Measurements from ENCODE around the gene CHMP4A. TPM values are rescaled to one million over a fixed set of nuclear protein-coding genes. Genes with fewer than 3 reads are reported as not detected.
A peak's percentile ranks its signal among the peaks of the same experiment; 100 is the strongest.
"Not testable (repeated sequence)": the region's sequence is repeated elsewhere in the genome, so short reads cannot be mapped to it uniquely, and the experiment has no call there.

CHMP4A gene
- total RNA-seq, 2 experiments from 2014 or later, result 92.9 to 97.9 TPM

GRCh38 chr14:24232645-24233537 lies 19.6 kb upstream of the CHMP4A start, which contains the start of gene GMPR2:
GMPR2 (plus strand) TSS chr14:24232929; CDS start chr14:24233254, 325 bp downstream.
- H3K36me3 Mint-ChIP-seq (ENCODE audit: low read depth), result peaks cover 47% of the 10 kb centered on the region
- H3K9me3 Mint-ChIP-seq, result no peaks in the 10 kb centered on the region
- H3K27ac Mint-ChIP-seq, result peak within 1 kb of the TSS; percentile 83
- H3K27me3 Mint-ChIP-seq, result no peaks in the 10 kb centered on the region
- peak within 1 kb of the TSS; percentile 81 for H3K4me3 Mint-ChIP-seq
- H3K4me1 Mint-ChIP-seq, result peaks cover 62% of the 10 kb centered on the region
- DNase-seq, result peak; percentile 39
- POLR2A ChIA-PET, result interaction anchor here (0.6 to 9.7 kb wide), 16 partner anchors 9 to 197 kb away, joined by 3 to 136 read pairs (median 4); partner anchors contain the start of genes CHMP4A, DCAF11, DHRS1 and IRF9
- CTCF ChIA-PET, result interaction anchor here (0.7 to 3.8 kb wide), 6 partner anchors 9 to 672 kb away, joined by 4 to 23 read pairs (median 6); partner anchors contain the start of genes CIDEB and TINF2

GRCh38 chr14:24232121-24232644 lies 18.9 kb upstream of the CHMP4A start, which contains the start of gene NEDD8:
NEDD8 (minus strand) TSS chr14:24232367; CDS start chr14:24232267, 100 bp downstream.
- H3K36me3 Mint-ChIP-seq (ENCODE audit: low read depth), result peaks cover 44% of the 10 kb centered on the region
- POLR2A ChIA-PET, result interaction anchor here (0.9 to 9.7 kb wide), 11 partner anchors 10 to 198 kb away, joined by 3 to 136 read pairs (median 5); partner anchors contain the start of genes CHMP4A, DCAF11, IRF9 and KHNYN
- CTCF ChIA-PET, result interaction anchor here (1.7 to 3.8 kb wide), 3 partner anchors 10 to 199 kb away, joined by 4 to 23 read pairs (median 18); partner anchors contain the start of gene TINF2
- peaks cover 59% of the 10 kb centered on the region for H3K4me1 Mint-ChIP-seq
- no peaks in the 10 kb centered on the region for H3K27me3 Mint-ChIP-seq
- H3K4me3 Mint-ChIP-seq, result peak within 1 kb of the TSS; percentile 81
- H3K9me3 Mint-ChIP-seq, result no peaks in the 10 kb centered on the region
- DNase-seq, result peak; percentile 92
- peak within 1 kb of the TSS; percentile 83 for H3K27ac Mint-ChIP-seq

GRCh38 chr14:24231263-24232120 lies 18.2 kb upstream of the CHMP4A start:
- DNase-seq, result peak; percentile 48
- POLR2A ChIA-PET, result interaction anchor here (0.6 to 9.7 kb wide), 6 partner anchors 11 to 117 kb away, joined by 3 to 136 read pairs (median 4); partner anchors contain the start of genes CHMP4A, DCAF11, IPO4 and MDP1
- Mint-ChIP-seq H3K36me3 (ENCODE audit: low read depth) (peaks cover 39% of the 10 kb centered on the region), H3K4me1 (peaks cover 61% of the 10 kb centered on the region), H3K27me3 (no peaks in the 10 kb centered on the region), H3K9me3 (no peaks in the 10 kb centered on the region), H3K27ac (peak overlapping the region; percentile 83), H3K4me3 (peak overlapping the region; percentile 81)
- CTCF ChIA-PET, result interaction anchor here (0.7 to 1.6 kb wide), 5 partner anchors 12 to 76 kb away, joined by 3 to 6 read pairs (median 4); partner anchors contain the start of genes CHMP4A, CIDEB and MDP1

- peaks cover 22% of the 10 kb centered on the region for H3K36me3 Mint-ChIP-seq (ENCODE audit: low read depth)
- no peak overlapping the region for H3K4me3 Mint-ChIP-seq
- DNase-seq, result no peak
- peaks cover 44% of the 10 kb centered on the region for H3K4me1 Mint-ChIP-seq
- no peak overlapping the region for H3K27ac Mint-ChIP-seq
- no peaks in the 10 kb centered on the region for H3K27me3 Mint-ChIP-seq
- ChIA-PET POLR2A (interaction anchor here (1.1 to 2.1 kb wide), 5 partner anchors 13 to 201 kb away, joined by 3 to 8 read pairs (median 7); partner anchors contain the start of genes CBLN3, CHMP4A, KHNYN and MDP1), CTCF (interaction anchor here (0.9 to 2.7 kb wide), 6 partner anchors 10 to 79 kb away, joined by 3 to 13 read pairs (median 8); partner anchors contain the start of genes CIDEB, MDP1, RABGGTA and TINF2)
- H3K9me3 Mint-ChIP-seq, result no peaks in the 10 kb centered on the region
These were observed 15.6 kb upstream of the CHMP4A start for GRCh38 chr14:24228902-24229301.

GRCh38 chr14:24226473-24226872 lies 13.2 kb upstream of the CHMP4A start:
- H3K36me3 Mint-ChIP-seq (ENCODE audit: low read depth), result peaks cover 19% of the 10 kb centered on the region
- ChIA-PET CTCF (interaction anchor here (2.3 to 2.7 kb wide), 3 partner anchors 11 to 82 kb away, joined by 10 to 13 read pairs (median 12); partner anchors contain the start of genes CIDEB, MDP1 and TINF2), POLR2A (no interaction called here)
- no peaks in the 10 kb centered on the region for H3K9me3 Mint-ChIP-seq
- no peaks in the 10 kb centered on the region for H3K27me3 Mint-ChIP-seq
- no peak overlapping the region for H3K27ac Mint-ChIP-seq
- no peak for DNase-seq
- peaks cover 38% of the 10 kb centered on the region for H3K4me1 Mint-ChIP-seq
- H3K4me3 Mint-ChIP-seq, result no peak overlapping the region

GRCh38 chr14:24224618-24225071 lies 11.4 kb upstream of the CHMP4A start:
- Mint-ChIP-seq H3K9me3 (no peaks in the 10 kb centered on the region), H3K4me3 (no peak overlapping the region), H3K27me3 (no peaks in the 10 kb centered on the region), H3K4me1 (peaks cover 29% of the 10 kb centered on the region), H3K27ac (peak overlapping the region; percentile 19), H3K36me3 (ENCODE audit: low read depth) (peaks cover 17% of the 10 kb centered on the region)
- CTCF ChIA-PET, result interaction anchor here (1.4 to 1.6 kb wide), 2 partner anchors 9 to 18 kb away, joined by 4 to 8 read pairs; partner anchors contain the start of genes MDP1 and TINF2
- no peak for DNase-seq
- POLR2A ChIA-PET, result interaction anchor here (0.9 to 1.4 kb wide), 4 partner anchors 9 to 110 kb away, joined by 3 to 4 read pairs (median 3); partner anchors contain the start of genes DCAF11, MDP1, NRL and TINF2

- H3K27me3 Mint-ChIP-seq, CTCF ChIA-PET, DNase-seq, H3K27ac Mint-ChIP-seq, H3K4me3 Mint-ChIP-seq, H3K9me3 Mint-ChIP-seq: not testable (repeated sequence)
- Mint-ChIP-seq H3K36me3 (ENCODE audit: low read depth) (peaks cover 22% of the 10 kb centered on the region), H3K4me1 (peaks cover 28% of the 10 kb centered on the region)
- POLR2A ChIA-PET, result interaction anchor here (1.2 kb wide), 1 partner anchor 10 kb away, joined by 3 read pairs; the partner anchor contains the start of gene GMPR2
These were observed 9.7 kb upstream of the CHMP4A start for GRCh38 chr14:24222987-24223386.

- no peaks in the 10 kb centered on the region for H3K27me3 Mint-ChIP-seq
- H3K36me3 Mint-ChIP-seq (ENCODE audit: low read depth), result peaks cover 18% of the 10 kb centered on the region
- H3K4me3 Mint-ChIP-seq, result no peak overlapping the region
- POLR2A ChIA-PET, result interaction anchor here (0.7 to 1.4 kb wide), 6 partner anchors 12 to 52 kb away, joined by 3 to 5 read pairs (median 4); partner anchors contain the start of genes GMPR2, RABGGTA and TINF2
- H3K27ac Mint-ChIP-seq, result no peak overlapping the region
- H3K4me1 Mint-ChIP-seq, result peaks cover 32% of the 10 kb centered on the region
- CTCF ChIA-PET, result interaction anchor here (0.6 to 2.4 kb wide), 15 partner anchors 9 to 608 kb away, joined by 3 to 11 read pairs (median 4); partner anchors contain the start of genes CIDEB, IRF9, LTB4R and TINF2
- H3K9me3 Mint-ChIP-seq, result no peaks in the 10 kb centered on the region
- DNase-seq, result no peak
These were observed 6.2 kb upstream of the CHMP4A start for GRCh38 chr14:24219521-24219920.

- Mint-ChIP-seq H3K4me1 (peaks cover 35% of the 10 kb centered on the region), H3K27ac (no peak overlapping the region), H3K36me3 (ENCODE audit: low read depth) (peaks cover 19% of the 10 kb centered on the region), H3K9me3 (no peaks in the 10 kb centered on the region), H3K27me3 (no peaks in the 10 kb centered on the region), H3K4me3 (no peak overlapping the region)
- DNase-seq, result no peak
- POLR2A ChIA-PET, result interaction anchor here (1.2 to 1.3 kb wide), 2 partner anchors 14 to 22 kb away, joined by 3 to 5 read pairs; partner anchors contain the start of gene GMPR2
- CTCF ChIA-PET, result interaction anchor here (0.6 to 2.4 kb wide), 11 partner anchors 9 to 398 kb away, joined by 3 to 11 read pairs (median 5); partner anchors contain the start of genes CIDEB, IRF9, LTB4R and TINF2
These were observed 5.8 kb upstream of the CHMP4A start for GRCh38 chr14:24219080-24219479.

GRCh38 chr14:24216876-24217275 lies 3.6 kb upstream of the CHMP4A start:
- H3K4me3 Mint-ChIP-seq, H3K27me3 Mint-ChIP-seq, H3K9me3 Mint-ChIP-seq, DNase-seq: not testable (repeated sequence)
- POLR2A ChIA-PET, result interaction anchor here (0.8 to 14.0 kb wide), 7 partner anchors 19 to 95 kb away, joined by 3 to 186 read pairs (median 22); partner anchors contain the start of genes GMPR2, IRF9, NEDD8 and TINF2
- peaks cover 32% of the 10 kb centered on the region for H3K36me3 Mint-ChIP-seq (ENCODE audit: low read depth)
- CTCF ChIA-PET, result interaction anchor here (1.3 to 3.4 kb wide), 8 partner anchors 9 to 215 kb away, joined by 3 to 19 read pairs (median 12); partner anchors contain the start of genes CIDEB and RABGGTA
- peak overlapping the region; percentile 95 for H3K27ac Mint-ChIP-seq
- peaks cover 52% of the 10 kb centered on the region for H3K4me1 Mint-ChIP-seq

GRCh38 chr14:24216345-24216699 lies 3.0 kb upstream of the CHMP4A start:
- no peak for DNase-seq
- H3K4me1 Mint-ChIP-seq, result peaks cover 58% of the 10 kb centered on the region
- peaks cover 37% of the 10 kb centered on the region for H3K36me3 Mint-ChIP-seq (ENCODE audit: low read depth)
- H3K27ac Mint-ChIP-seq, result peak overlapping the region; percentile 95
- CTCF ChIA-PET, result interaction anchor here (1.0 to 3.4 kb wide), 22 partner anchors 9 to 220 kb away, joined by 3 to 33 read pairs (median 8); partner anchors contain the start of genes CIDEB, DCAF11, IPO4 and IRF9
- H3K27me3 Mint-ChIP-seq, result no peaks in the 10 kb centered on the region
- no peaks in the 10 kb centered on the region for H3K9me3 Mint-ChIP-seq
- peak overlapping the region; percentile 88 for H3K4me3 Mint-ChIP-seq
- POLR2A ChIA-PET, result interaction anchor here (0.7 to 14.0 kb wide), 29 partner anchors 8 to 216 kb away, joined by 3 to 186 read pairs (median 5); partner anchors contain the start of genes CARMIL3, CIDEB, DCAF11 and DHRS1

All from activated CD4-positive, alpha-beta memory T cell treated with anti-CD3 and anti-CD28 coated beads, Interleukin-2, amount 10 ng/mL, durations not matched to agents 7 days and 5 days (primary cell).